K562 (cell line): ENCODE data around the gene SPTAN1. TPM values are rescaled to one million over a fixed set of nuclear protein-coding genes. Genes with fewer than 3 reads are reported as not detected.

Source experiments
- AFF1 ChIP-seq, 2 experiments: fragments of 450-650 bp; IDR thresholded peaks; 2 replicates each; pipeline ENCODE4 v1.6.1; 2018; ENCODE audit warnings: mild to moderate bottlenecking in 2 of 2, low read depth in 1 of 2; ENCODE audit not compliant: partially characterized antibody in 2 of 2
- ASH1L ChIP-seq: fragments of 450-650 bp; IDR thresholded peaks from 2 replicates; pipeline ENCODE4 v1.6.1; 2018; ENCODE audit warnings: borderline replicate concordance, mild to moderate bottlenecking, low read depth; ENCODE audit not compliant: partially characterized antibody
- BHLHE40 ChIP-seq: IDR thresholded peaks from 2 replicates; pipeline ENCODE4 v1.6.1; 2011; ENCODE audit warnings: low read length, improper control_type of control experiment
- CGGBP1 ChIP-seq: fragments of 250-450 bp; sonication (Bioruptor Pico); IDR thresholded peaks from 2 replicates; pipeline ENCODE4 v1.9.0; 2021; ENCODE audit warnings: mild to moderate bottlenecking
- CHD1 ChIP-seq: fragments of 200-600 bp; sonication (generic); IDR thresholded peaks from one replicate; pipeline ENCODE4 v1.6.1; 2012; ENCODE audit warnings: mild to moderate bottlenecking, moderate library complexity, low read length, inconsistent platforms
- CLOCK ChIP-seq: fragments of 250-450 bp; sonication (Bioruptor Pico); IDR thresholded peaks from 2 replicates; pipeline ENCODE4 v1.4.0; 2020; ENCODE audit warnings: mild to moderate bottlenecking, moderate library complexity, borderline replicate concordance
- CREB3L1 ChIP-seq: fragments of 450-650 bp; IDR thresholded peaks from 2 replicates; pipeline ENCODE4 v1.6.1; 2014; ENCODE audit warnings: low read depth, mild to moderate bottlenecking, moderate library complexity, borderline replicate concordance
- ESRRA ChIP-seq: fragments of 450-650 bp; IDR thresholded peaks from 2 replicates; pipeline ENCODE4 v1.6.1; 2014; ENCODE audit warnings: low read depth, mild to moderate bottlenecking, moderate library complexity, borderline replicate concordance
- EWSR1 ChIP-seq: fragments of 450-650 bp; IDR thresholded peaks from 2 replicates; pipeline ENCODE4 v1.6.1; 2018; ENCODE audit warnings: borderline replicate concordance, mild to moderate bottlenecking, low read depth, moderate library complexity; ENCODE audit not compliant: partially characterized antibody
- ID3 ChIP-seq, 2 experiments: fragments of 250-450 bp in 1 of 2; fragments of 450-650 bp in 1 of 2; sonication (Bioruptor Pico) in 1 of 2; IDR thresholded peaks; 2 replicates each; pipeline versions ENCODE4 v1.6.1 to v1.8.0; 2016 to 2021; ENCODE audit warnings: mild to moderate bottlenecking in 2 of 2, moderate library complexity in 2 of 2, missing compliant biosample characterization in 1 of 2, missing genetic modification characterization in 1 of 2
- SRSF1 ChIP-seq: fragments of 200-400 bp; formaldehyde crosslinking; IDR thresholded peaks from 2 replicates; pipeline ENCODE4 v1.6.1; 2017; ENCODE audit warnings: mild to moderate bottlenecking, low read depth, low read length, moderate library complexity
- ZC3H4 ChIP-seq: sonication (generic); formaldehyde crosslinking; IDR thresholded peaks from 2 replicates; pipeline ENCODE4 v1.9.0; 2021; ENCODE audit warnings: missing genetic modification reagents, borderline replicate concordance
- ZNF12 ChIP-seq: sonication (generic); formaldehyde crosslinking; IDR thresholded peaks from 2 replicates; pipeline ENCODE4 v1.4.0; 2020; ENCODE audit warnings: mild to moderate bottlenecking, missing genetic modification reagents
- ZNF274 ChIP-seq: IDR thresholded peaks from 2 replicates; pipeline ENCODE4 v1.6.1; 2011; ENCODE audit warnings: low read depth, mild to moderate bottlenecking, low read length, moderate library complexity, borderline replicate concordance
- ZNF431 ChIP-seq: sonication (generic); formaldehyde crosslinking; IDR thresholded peaks from 2 replicates; pipeline ENCODE4 v1.8.0; 2022; ENCODE audit warnings: mild to moderate bottlenecking, missing genetic modification reagents
- polyA plus RNA-seq, 8 experiments: library from polyadenylated mRNA; depleted of rRNA in 4 of 8; stranded (reverse) in 5 of 8; unstranded in 3 of 8; fragments of >200 nt; fragmentation: Nextera tagmentation in 2 of 8; fragmentation: Illumina TruSeq in 1 of 8; extraction: Ambion mirVana in 2 of 8; extraction: Trizol in 1 of 8; gene quantifications; 2 replicates each; pipeline versions ENCODE4 v1.2.1 to v1.2.3, GENCODE V29; 2011 to 2014; ENCODE audit warnings: inconsistent platforms in 1 of 8, missing spikeins in 1 of 8
- total RNA-seq, 7 experiments: library from RNA; depleted of rRNA in 6 of 7; stranded (reverse); fragments of >200 nt in 6 of 7; fragmentation: Illumina TruSeq in 2 of 7; extraction: Trizol in 2 of 7; gene quantifications; 2 replicates each; pipeline versions ENCODE4 v1.2.1 to v1.2.3, GENCODE V29; 2011 to 2021; ENCODE audit warnings: low replicate concordance in 1 of 7

The SPTAN1 gene
- total and polyA plus RNA-seq, 9 of the 15 experiments (the other 6 are each of a cell fraction or from before 2014, with no cell fraction given): 1.5 to 13.5 (median 6.8) TPM

GRCh38 chr9:128504485-128505413 is 47.6 kb upstream of the SPTAN1 start, which contains the start of gene GLE1 (continued):
- peak; percentile 78 for TF ChIP-seq ZNF431 (CRISPR knock-in tag)
- TF ChIP-seq BHLHE40: peak; percentile 91
- no peak for TF ChIP-seq ASH1L
- 0 out of 2 replicates have a peak, but pooled peaks have one; percentile 40 for TF ChIP-seq ESRRA
- TF ChIP-seq ID3 (CRISPR knock-in tag; IDR thresholded peaks at IDR 0.05): no peak
- peak; percentile 24; the same call in 1 of the 2 replicates for TF ChIP-seq ID3 (tag; IDR thresholded peaks at IDR 0.05)
- TF ChIP-seq ZNF274: no peak
- TF ChIP-seq CGGBP1 (CRISPR knock-in tag): no peak
- peak; percentile 20; the same call in 1 of the 2 replicates for TF ChIP-seq CREB3L1
- TF ChIP-seq ZC3H4 (CRISPR knock-in tag): no peak
- peak; percentile 69 for TF ChIP-seq CHD1
- TF ChIP-seq ZNF12 (CRISPR knock-in tag): no peak
- no peak for TF ChIP-seq CLOCK (CRISPR knock-in tag)
- TF ChIP-seq SRSF1: no peak
- no peak for TF ChIP-seq EWSR1
- peak in 1 of 2 experiments; percentile 67 for TF ChIP-seq AFF1 (IDR thresholded peaks at IDR 0.05; ENCODE audit: low read depth in 1 of 2, partially characterized antibody in 2 of 2)
